NCI-H446 treated with DMSO at 0.1 percent for 48 hours (cell line): Measurements from ENCODE around the gene TCL1A.

Source experiments
- DNase-seq: peaks from one replicate; lab custom pipeline; 2025; lab: John Stamatoyannopoulos, UW

Gene TCL1A

GRCh38 chr14:95705518-95705917 is 8.4 kb downstream of the TCL1A start:
- no peak for DNase-seq

DNA sequence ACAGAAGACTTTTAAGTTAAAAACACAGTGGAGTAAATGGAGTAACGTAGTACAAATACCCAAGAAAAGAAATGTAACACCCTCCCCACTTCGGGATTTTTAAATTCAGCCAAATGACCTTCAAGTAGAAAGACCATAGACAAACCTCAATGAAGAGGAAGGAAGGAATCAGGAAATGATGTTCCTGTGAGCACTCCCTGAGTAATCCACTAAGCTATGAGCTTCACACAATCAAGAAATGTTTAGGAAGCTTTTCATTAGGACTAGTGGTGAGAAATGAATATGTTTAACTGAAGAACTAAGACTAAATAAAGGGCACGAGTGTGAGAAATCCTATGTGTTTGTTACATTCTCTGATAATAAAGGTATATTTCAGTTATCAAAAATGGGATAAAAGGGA is 10.1 kb downstream of the TCL1A start:
- no peak for DNase-seq

DNA sequence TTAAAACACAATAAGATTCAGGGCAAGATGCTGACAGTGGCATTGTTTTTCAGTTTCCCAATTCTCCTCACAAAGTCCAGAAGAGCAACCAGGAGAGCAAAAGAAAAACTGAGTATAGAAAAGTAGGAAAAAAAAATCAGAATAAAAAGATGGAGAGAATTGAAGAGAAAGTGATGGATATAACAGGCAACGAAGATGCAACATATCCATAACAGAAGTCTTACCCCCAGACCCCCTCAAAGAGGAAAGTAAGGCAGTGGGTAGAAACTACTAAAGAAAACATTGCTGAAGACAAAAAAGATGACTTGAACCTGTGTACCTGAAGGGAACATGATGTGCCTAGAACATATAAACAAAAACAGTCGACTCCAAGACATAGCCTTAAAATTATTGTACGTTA is 10.6 kb downstream of the TCL1A start:
- no peak for DNase-seq

DNA sequence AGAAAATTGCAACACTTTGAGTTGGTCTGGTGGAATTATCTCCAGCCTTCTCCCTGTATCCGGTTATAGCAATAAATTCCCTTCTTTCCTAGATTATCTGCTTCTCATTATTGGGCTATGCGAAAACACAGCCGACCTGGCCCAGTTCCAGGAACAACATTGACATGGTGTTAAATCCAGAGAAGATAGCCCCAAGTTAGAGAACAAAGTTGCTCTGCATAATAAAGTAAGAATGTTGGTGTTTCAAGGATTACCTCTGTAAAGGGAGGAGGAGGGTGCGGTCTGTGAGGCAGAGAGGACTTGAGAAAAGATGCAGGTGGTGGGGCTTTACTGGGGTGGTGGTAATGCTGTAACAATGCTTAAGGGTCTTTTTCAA is 12.1 kb downstream of the TCL1A start:
- DNase-seq: no peak

- no peak for DNase-seq
These were observed 13.5 kb downstream of the TCL1A start for GRCh38 chr14:95700221-95700976.

DNA sequence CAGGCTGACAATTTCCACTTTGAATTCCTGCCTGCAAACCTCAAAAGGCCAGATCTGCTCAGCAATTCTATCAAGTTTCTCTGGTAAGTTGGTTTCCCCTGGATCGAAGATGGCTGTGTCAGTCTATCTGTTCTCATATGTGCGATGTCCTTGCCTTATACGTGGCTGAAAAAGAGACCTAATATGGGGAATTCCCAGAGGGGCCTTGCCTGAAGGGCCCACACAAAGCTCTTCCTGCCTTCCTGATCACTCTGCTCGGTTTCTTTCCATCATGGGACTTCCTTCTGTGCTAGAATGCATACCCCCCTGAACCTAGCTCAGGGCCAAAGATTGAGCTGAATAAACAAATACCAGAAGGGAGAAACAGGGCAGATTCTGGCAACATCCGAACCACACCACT is 14.5 kb downstream of the TCL1A start:
- DNase-seq: no peak

DNA sequence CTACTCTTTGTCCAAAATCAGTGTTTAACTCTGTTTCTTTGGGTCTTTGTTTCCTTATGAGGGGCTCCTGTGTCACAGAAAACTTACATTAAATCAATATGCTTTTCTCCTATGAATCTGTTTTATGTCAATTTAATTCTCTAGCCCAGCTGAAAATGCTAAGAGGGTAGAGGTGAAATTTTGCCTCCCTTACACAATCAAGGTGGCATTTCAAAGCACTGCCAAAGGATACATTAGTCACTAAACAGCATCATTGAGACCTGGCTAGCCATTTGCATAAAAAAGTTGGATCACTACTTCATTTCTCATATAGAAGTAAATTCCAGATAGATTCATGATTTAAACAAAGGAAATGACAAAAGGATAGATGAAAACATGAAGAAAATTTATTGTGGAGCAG is 15.6 kb downstream of the TCL1A start:
- DNase-seq: no peak

DNA sequence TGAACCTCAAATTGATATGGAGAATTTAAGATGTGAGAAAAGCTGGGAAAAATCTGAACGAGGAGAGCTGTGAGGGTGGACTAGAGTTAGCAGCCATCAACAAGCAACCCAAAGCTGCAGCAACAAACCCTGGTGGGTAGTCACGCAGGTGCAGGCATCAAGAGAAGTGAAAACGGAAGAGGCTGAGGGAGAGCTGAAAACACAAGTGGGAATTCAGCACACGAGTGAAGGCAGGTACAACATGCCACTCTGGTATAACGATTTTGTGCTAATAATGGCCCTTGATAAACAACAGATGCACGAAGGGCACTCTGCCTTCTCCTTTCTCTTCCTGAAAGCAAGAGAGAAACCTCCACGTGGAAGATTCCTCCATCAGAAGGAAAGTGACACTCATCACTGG is 16.2 kb downstream of the TCL1A start:
- no peak for DNase-seq

DNA sequence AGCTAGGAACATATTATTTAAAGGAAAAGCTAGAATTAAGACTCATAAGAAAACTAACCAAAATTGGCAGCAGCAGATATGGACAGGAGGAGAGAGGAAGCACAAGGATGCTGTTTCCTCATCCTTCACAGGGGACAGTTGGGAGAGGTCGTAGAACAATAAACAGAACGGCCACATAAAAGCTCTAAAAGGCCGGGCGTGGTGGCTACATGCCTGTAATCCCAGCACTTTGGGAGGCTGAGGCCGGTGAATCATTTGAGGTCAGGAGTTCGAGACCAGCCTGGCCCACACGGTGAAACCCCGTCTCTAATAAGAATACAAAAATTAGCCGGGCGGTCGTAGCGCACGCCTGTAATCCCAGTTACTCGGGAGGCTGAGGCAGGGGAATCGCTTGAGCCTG is 17.2 kb downstream of the TCL1A start:
- DNase-seq: no peak

- no peak for DNase-seq
These were observed 18.0 kb downstream of the TCL1A start for GRCh38 chr14:95695913-95696312.

DNA sequence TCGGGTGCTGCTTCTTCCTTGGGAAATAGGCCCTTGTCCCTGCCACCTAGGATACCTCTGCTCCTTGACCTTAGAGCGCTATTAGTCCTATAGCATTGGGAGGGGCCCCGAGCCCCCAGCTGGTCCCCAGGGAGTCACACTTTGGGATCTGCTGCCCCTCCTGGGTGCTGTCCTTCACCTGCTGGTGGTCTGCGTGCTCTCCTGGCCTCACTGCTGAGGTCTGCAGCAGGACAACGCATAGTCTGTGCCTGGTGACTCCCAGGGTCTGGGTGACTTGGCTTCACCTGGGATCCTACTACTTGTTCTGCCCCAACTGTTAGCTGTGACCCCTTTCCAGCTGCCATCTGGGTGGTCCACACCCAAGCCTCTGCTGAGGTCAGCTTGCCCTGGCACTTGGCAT is 18.9 kb downstream of the TCL1A start:
- no peak for DNase-seq

DNA sequence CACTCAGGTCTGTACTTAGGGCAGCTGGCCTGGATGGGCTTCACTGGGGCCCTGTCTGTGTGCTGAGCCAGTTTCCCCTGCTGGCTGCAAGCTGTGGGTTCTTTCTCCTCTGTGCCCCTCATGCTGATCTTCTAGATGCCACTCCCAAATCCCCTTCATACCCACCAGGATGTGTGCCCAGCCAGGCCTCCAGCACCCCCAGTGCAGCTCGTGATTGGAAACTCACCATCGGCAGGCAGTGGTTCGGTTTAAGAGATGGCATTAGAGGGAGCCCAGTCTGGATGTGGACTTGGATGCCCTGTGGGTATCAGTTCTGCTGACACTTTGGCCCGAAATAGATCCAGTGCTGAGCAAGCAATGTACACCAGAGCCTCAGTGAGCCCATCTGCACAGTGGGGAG is 21.8 kb downstream of the TCL1A start:
- no peak for DNase-seq

- DNase-seq: no peak
These were observed 22.3 kb downstream of the TCL1A start for GRCh38 chr14:95691591-95691990.

DNA sequence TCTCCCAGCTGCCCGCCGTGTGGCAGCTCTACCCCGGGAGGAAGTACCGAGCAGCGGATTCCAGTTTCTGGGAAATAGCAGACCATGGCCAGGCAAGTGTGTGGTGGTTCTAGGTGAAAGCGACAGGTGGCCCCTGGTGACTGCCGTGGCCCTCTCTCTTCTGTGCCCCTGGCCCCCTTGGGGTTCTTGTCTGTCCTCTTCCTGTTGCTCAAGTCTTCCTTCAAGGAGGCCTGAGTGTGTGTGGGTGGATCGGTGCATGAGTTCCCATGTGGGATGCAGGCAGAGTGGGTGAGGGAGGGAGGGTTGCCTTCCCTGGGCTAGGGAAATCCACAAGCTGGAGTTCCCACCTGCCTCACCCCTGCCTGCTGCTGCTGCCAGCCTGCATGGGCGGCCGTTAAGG is 23.1 kb downstream of the TCL1A start:
- DNase-seq: no peak

DNA sequence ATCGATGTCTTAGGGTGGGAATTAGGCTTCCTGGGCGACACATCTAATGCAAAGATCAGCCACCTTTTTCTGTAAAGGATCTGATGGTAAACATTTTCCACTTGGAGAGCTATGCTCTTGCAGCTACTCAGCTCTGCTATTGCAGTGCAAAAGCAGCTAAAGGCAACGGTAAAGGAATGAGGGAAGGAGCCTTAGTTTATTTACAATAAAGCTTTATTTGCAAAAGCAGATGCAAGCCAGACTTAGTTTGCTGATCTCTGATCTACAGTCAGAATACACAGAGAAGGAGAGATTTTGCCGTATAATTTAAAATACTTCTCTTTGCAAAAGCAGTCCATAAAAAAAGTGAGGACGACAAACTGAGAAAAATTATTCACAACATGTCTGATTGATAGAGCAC is 24.5 kb downstream of the TCL1A start:
- no peak for DNase-seq

- no peak for DNase-seq
These were observed 27.0 kb downstream of the TCL1A start for GRCh38 chr14:95686935-95687334.

GRCh38 chr14:95685978-95686922 is 27.7 kb downstream of the TCL1A start, which contains the start of gene TCL1B:
Gene TCL1B, plus strand, starts transcription at chr14:95686426. Its CDS starts 42 bp downstream, at chr14:95686468.
- DNase-seq: no peak

GRCh38 chr14:95683793-95684192 is 30.1 kb downstream of the TCL1A start:
- DNase-seq: no peak

GRCh38 chr14:95681153-95681552 is 32.8 kb downstream of the TCL1A start:
- no peak for DNase-seq

GRCh38 chr14:95679998-95680735 is 33.8 kb downstream of the TCL1A start:
- DNase-seq: no peak

DNA sequence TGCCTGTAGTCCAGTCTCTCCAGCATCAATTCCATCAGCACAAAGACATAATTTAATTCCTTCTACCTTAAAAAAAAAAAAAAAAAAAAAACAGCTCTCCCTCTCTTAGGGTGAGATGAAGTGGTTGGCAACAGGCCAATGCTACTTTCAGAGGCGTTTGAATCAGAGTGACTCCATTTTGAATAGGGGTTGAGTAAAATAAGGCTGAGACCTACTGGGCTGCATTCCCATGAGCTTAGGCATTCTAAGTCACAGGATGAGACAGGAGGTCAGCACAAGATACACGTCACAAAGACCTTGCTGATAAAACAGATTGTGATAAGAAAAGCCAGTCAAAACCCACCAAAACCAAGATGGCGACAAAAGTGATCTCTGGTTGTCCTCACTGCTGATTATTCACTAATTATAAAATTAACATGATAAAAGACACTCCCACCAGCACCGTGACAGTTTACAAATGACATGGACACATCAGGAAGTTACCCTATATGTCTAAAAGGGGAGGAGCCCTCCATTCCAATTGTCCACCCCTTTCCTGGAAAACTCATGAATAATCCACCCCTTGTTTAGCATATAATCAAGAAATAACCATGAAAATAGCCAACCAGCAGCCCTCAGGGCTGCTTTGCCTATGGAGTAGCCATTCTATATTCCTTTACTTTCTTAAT is 34.6 kb downstream of the TCL1A start:
- no peak for DNase-seq
